ENCODE data around the gene SCMH1.

SCMH1 gene

DNA sequence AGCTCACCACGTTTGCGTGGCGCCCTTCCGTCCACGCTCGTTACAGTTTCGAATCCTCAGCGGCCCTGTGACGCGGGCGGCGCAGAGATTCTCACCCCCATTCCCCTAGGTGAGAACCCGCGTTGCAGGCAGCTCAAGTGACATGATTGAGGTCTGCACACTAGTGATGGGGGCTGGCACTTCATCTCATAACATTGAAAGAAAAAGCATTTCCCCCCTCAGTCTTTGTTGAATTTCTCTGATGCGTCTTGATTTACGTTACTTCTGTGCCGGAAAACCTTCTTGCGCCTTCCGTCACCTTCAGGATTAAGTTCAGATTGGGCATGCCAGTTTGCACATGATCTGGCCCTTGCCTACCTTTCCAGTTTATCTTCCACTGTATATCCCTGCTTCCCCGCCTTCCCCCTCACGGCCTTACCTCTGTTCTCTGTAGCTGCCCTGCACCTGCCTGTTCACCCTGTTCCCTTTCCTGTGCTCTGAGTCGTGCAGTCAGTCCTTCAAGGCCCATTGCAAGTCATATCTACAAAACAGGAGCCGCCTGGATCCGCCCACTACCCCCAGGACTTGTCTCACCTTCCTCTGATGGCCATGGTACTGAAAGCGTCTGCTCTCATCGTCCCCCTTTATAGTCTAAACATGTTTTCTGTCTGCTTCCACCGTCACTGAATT lies 261.5 kb downstream of the SCMH1 start (continued):
- TF ChIP-seq ZNF341 (tag by site-specific recombination; IDR thresholded peaks at IDR 0.05; ENCODE audit: low read depth) (no peak), ZBTB20 (tag by site-specific recombination; IDR thresholded peaks at IDR 0.05) (no peak), ZBTB17 (tag by site-specific recombination; IDR thresholded peaks at IDR 0.05) (peak; percentile 50), SETDB1 (IDR thresholded peaks at IDR 0.05; ENCODE audit: insufficient read length, low read length) (no peak), KLF16 (tag by site-specific recombination; IDR thresholded peaks at IDR 0.05) (0 out of 2 replicates have a peak, but pooled peaks have one; percentile 32), ZFP37 (tag by site-specific recombination; IDR thresholded peaks at IDR 0.05) (0 out of 2 replicates have a peak, but pooled peaks have one; percentile 14), KLF9 (tag by site-specific recombination; IDR thresholded peaks at IDR 0.05; ENCODE audit: low read depth) (peak; percentile 39; the same call in 1 of the 2 replicates), ZNF202 (tag by site-specific recombination; IDR thresholded peaks at IDR 0.05; ENCODE audit: borderline replicate concordance) (no peak), GLIS1 (tag by site-specific recombination; IDR thresholded peaks at IDR 0.05) (peak; percentile 79), ZNF629 (tag by site-specific recombination; IDR thresholded peaks at IDR 0.05) (peak; percentile 24; the same call in 1 of the 2 replicates), ZNF292 (tag by site-specific recombination; IDR thresholded peaks at IDR 0.05; ENCODE audit: borderline replicate concordance, low read depth) (no peak), ZEB2 (tag by site-specific recombination; IDR thresholded peaks at IDR 0.05) (no peak), GLIS2 (tag by site-specific recombination; IDR thresholded peaks at IDR 0.05) (peak; percentile 43), TRIM28 (IDR thresholded peaks at IDR 0.05; ENCODE audit: borderline replicate concordance, low read length) (peak; percentile 13; the same call in 1 of the 2 replicates), HOXC10 (CRISPR knock-in tag; IDR thresholded peaks at IDR 0.05) (no peak)
- TF ChIP-seq, protein P1, sequence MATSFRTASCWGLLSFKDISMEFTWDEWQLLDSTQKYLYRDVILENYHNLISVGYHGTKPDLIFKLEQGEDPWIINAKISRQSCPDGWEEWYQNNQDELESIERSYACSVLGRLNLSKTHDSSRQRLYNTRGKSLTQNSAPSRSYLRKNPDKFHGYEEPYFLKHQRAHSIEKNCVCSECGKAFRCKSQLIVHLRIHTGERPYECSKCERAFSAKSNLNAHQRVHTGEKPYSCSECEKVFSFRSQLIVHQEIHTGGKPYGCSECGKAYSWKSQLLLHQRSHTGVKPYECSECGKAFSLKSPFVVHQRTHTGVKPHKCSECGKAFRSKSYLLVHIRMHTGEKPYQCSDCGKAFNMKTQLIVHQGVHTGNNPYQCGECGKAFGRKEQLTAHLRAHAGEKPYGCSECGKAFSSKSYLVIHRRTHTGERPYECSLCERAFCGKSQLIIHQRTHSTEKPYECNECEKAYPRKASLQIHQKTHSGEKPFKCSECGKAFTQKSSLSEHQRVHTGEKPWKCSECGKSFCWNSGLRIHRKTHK (tag by site-specific recombination; IDR thresholded peaks at IDR 0.05): no peak
- TF ChIP-seq, protein P2, sequence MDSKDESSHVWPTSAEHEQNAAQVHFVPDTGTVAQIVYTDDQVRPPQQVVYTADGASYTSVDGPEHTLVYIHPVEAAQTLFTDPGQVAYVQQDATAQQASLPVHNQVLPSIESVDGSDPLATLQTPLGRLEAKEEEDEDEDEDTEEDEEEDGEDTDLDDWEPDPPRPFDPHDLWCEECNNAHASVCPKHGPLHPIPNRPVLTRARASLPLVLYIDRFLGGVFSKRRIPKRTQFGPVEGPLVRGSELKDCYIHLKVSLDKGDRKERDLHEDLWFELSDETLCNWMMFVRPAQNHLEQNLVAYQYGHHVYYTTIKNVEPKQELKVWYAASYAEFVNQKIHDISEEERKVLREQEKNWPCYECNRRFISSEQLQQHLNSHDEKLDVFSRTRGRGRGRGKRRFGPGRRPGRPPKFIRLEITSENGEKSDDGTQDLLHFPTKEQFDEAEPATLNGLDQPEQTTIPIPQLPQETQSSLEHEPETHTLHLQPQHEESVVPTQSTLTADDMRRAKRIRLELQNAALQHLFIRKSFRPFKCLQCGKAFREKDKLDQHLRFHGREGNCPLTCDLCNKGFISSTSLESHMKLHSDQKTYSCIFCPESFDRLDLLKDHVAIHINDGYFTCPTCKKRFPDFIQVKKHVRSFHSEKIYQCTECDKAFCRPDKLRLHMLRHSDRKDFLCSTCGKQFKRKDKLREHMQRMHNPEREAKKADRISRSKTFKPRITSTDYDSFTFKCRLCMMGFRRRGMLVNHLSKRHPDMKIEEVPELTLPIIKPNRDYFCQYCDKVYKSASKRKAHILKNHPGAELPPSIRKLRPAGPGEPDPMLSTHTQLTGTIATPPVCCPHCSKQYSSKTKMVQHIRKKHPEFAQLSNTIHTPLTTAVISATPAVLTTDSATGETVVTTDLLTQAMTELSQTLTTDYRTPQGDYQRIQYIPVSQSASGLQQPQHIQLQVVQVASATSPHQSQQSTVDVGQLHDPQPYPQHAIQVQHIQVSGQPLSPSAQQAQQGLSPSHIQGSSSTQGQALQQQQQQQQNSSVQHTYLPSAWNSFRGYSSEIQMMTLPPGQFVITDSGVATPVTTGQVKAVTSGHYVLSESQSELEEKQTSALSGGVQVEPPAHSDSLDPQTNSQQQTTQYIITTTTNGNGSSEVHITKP (tag by site-specific recombination; IDR thresholded peaks at IDR 0.05): peak; percentile 35; the same call in 1 of the 2 replicates
- TF ChIP-seq, protein P3, sequence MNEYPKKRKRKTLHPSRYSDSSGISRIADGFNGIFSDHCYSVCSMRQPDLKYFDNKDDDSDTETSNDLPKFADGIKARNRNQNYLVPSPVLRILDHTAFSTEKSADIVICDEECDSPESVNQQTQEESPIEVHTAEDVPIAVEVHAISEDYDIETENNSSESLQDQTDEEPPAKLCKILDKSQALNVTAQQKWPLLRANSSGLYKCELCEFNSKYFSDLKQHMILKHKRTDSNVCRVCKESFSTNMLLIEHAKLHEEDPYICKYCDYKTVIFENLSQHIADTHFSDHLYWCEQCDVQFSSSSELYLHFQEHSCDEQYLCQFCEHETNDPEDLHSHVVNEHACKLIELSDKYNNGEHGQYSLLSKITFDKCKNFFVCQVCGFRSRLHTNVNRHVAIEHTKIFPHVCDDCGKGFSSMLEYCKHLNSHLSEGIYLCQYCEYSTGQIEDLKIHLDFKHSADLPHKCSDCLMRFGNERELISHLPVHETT (tag by site-specific recombination; IDR thresholded peaks at IDR 0.05): peak; percentile 37; the same call in 1 of the 2 replicates
- TF ChIP-seq, protein P4, sequence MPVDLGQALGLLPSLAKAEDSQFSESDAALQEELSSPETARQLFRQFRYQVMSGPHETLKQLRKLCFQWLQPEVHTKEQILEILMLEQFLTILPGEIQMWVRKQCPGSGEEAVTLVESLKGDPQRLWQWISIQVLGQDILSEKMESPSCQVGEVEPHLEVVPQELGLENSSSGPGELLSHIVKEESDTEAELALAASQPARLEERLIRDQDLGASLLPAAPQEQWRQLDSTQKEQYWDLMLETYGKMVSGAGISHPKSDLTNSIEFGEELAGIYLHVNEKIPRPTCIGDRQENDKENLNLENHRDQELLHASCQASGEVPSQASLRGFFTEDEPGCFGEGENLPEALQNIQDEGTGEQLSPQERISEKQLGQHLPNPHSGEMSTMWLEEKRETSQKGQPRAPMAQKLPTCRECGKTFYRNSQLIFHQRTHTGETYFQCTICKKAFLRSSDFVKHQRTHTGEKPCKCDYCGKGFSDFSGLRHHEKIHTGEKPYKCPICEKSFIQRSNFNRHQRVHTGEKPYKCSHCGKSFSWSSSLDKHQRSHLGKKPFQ (tag by site-specific recombination; IDR thresholded peaks at IDR 0.05): 0 out of 2 replicates have a peak, but pooled peaks have one; percentile 68
